Measurements from ENCODE around the gene AFG1L.
"Not testable (repeated sequence)": the region's sequence is repeated elsewhere in the genome, so short reads cannot be mapped to it uniquely, and the experiment has no call there.

AFG1L gene

DNA sequence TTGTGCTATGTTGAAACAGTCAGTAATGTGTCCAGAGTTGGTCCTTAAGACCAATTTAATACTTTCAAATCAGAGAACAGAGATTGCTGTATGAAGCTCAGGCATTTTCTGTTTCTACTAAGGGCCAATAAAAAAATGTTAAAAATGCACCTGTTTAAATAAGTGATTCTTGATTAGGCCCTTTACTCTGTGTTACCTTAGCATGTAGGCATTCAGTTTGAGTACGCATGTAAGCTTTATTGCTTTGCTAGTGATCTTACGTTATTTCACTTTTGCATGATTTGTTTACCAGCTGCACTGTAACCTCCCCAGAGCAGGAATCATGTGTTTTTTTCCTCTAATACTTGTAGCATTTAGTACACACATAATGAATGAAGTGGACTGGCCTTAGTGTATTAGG lies 61.0 kb downstream of the AFG1L start:
- no peak for DNase-seq

DNA sequence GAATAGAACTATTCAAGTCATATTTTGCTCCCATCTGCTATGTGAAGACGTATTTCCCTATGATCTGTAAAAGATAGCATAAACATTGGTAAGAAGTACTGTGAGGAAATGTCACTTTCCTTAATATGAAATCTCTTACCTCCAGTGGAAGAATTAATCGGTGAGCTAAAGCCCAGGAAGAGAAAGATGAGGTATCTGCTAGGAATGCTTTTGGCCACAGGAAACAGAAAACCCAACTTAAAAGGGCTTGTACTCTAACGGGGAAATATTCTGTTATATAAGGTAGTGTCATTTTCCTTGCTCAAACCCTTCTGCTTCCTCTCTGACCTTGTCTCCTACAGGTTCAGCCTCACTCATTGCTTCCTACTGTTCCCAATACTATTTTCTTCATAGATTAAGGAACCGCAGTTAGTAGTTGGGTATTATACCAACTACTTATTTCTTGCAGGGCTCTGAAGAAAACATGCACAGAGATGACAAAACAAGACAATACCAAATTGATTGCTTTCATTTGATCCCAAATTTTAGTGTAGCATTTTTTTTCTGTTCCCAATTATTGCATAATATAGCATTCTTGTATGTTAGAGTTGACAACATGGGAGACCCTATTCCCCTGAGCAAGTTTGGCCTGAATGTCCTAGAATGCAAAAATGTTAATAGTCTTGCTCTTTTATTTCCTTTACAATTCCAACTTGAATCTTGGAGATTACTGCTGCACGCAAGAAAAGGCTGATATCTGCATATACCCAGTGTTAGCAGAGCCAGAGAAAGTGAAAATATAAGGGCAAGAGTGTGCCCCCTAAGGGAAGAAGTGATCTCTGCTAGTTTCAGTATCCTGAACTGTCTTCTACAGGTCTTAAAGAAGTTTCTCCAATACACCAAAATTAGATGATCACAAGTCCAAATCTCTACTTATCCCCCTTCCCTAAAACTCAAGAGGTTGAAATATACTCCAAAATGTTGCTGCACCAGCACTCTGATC lies 65.3 kb downstream of the AFG1L start:
- no peak for DNase-seq

DNA sequence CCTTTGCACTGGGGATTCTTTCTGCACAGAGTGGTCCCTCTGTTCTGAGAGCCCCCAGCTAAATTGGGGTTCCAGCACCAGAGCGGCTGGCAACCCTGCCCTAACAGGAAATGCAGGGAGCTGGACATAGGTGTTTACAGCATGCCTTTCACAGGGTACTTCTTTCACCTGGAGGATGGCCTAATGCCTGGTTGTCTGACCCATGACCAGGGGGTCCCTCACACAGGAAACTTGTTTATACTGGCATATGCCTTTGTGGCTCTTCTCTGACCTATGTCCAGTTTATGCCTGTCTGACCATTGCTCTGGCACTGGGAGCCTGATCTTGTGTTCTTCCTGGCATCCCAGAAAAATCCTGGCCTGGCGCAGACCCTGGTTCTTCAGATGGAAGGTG lies 66.1 kb downstream of the AFG1L start:
- DNase-seq: no peak

DNA sequence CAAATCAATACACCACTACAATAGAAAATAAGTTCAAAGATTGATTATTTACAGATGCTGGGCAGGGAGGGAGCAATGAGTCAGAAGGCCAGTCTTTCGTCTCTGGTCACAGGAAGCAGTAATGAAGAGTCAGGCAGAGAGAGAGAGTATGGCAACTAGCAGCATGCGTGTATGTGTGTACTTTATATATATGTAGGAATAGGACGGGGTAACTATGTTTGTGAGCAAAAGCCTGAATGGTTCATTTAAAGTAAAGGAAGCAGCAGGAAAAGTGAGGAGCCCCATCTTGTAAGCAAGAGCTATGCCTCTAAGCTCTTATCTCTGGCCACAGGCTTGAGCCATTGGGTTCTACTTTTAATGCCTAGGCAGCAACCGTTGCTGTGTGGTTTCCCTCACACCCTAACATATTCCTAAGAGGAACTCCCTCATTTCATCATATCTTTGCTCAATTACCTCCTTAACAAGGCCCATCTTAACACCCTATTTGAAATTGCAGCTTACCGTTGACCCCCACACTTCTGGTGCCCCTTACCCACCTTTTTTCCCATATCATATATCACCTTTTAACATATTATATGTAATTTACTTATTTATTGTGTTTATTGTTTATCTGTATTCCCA lies 66.6 kb downstream of the AFG1L start:
- DNase-seq: no peak

DNA sequence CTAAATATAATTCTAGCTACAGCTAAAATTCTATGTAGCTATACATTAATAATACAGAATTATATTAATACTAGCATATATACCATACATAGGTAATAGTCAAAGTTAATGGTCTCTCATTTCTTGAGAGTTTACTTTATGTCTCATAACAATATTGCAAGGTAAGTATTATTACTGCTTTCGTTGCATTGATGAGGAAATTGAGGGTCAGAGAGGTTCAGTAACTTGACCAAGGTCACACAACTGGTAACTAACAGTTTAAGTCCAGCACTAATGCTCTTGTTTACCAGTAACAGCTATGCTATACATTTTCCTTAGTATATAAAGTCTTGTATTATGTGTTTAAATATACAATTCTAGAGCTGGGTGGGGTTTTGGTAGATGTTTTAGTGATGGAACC lies 67.6 kb downstream of the AFG1L start:
- DNase-seq: no peak

DNA sequence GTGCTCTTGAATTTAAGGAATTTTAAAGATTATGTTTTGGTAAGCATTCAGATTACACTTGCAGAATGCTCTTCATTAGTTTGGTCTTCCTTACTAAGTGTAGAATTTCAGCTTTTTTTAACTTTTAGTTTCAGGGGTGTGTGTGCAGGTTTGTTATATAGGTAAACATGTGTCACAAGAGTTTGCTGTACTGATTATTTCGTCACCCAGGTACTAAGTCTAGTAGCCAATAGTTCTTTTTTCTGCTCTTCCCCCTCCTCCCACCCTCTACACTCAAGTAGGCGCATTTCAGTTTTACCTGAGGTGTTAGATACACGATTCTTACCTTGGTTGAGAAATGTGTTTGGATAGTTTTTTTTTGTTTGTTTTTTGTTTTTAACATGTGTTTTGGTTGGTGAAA lies 68.3 kb downstream of the AFG1L start:
- no peak for DNase-seq

DNA sequence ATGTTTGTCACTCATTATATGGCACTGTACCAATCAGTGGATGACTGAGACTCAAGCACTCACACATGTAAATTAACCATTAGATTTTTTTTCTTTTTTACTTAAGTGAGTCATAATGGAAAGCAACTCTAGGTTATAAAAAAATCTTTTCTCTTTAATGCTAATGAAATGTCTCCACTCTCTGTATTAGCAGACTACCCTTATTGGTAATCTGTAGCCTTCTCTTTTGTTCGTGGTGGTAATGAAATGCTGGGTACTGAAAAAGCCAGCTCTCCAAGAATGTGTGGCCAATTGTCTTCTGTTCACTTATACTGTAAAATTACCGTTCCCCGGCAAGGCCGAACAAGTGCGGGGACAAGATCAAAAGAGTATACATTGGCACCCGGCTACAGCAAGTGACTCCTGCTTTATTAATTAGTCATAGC lies 69.0 kb downstream of the AFG1L start:
- DNase-seq: no peak

DNA sequence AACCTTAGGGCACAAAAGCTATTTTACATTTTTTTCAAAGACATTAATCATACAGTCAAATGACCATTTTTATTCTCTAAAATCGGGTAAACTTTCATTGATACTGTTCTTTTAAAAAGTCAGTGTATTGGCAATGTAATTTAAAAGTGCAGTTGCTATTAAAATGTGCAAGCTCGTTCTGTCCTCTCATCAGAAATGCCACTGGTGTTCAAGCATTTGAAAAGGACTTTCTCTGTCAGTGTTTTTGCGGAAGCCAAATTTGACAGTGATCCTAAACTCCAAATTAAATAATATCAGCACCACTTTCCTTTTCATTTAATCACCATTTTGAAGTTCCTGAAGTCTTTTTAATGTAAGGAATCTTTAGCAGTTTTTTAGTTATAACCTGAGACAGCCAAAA lies 69.6 kb downstream of the AFG1L start:
- no peak for DNase-seq

DNA sequence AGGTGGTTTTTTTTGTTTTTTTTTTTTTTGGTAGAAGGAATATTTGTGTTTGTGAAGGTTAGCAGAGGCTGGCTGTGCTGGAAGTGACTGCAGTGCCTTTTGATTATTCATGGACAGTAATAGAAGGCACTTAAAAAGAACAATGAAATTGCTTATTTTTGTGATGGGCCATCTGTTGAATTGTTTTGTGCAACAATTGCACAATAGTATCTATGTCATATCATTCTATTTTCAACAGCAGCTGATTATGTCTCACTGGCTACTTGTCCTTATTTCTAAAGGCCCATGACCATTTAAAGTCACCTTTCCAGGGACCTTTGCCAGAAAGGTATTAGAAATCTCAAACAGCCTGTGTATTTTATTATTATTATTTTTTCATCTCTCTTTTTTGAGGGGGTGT lies 70.6 kb downstream of the AFG1L start:
- no peak for DNase-seq

DNA sequence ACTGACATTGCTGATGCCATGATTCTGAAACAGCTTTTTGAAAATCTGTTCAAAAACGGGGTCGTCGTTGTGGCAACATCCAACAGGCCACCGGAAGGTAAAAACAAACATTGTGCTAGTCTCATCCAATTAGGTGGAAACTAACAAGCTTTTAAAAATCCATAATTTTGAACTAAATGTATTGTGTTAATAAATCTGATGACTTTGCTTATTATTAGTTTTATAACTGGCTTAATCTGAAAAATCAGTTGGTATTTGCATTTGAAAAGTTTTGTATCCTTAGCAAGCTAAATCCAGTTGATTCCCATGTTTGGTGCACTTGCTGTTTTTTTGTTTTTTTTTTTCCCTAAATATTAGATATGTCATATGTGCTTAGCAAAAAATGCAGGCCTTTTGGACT lies 71.4 kb downstream of the AFG1L start:
- DNase-seq: no peak

DNA sequence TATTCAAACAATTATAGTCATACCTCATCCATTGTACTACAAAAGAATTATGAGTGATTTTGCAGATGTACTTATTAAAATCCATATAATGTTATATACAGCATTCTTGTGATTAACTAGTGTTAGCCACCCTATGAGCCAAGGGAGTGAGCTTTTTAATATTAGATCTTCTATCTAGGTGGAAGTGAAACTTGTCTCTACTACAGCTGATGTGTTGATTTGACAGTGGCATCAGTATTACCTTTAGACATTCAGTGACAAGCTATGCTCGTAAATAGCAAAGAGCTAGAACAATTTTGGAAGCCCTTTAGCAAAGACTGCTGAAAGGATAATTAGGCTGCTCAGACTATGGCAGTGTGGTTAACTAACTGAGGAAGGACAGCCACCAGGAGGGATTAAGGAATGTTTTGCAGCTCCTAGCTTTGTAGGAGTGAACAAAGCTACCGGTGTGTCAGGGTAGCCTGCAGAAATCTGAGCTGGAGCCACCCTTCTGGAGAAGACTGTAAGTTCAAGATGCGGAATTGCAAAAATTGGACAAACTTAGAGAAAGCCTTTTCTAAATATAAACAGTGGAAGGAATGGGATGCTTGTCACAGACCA lies 73.7 kb downstream of the AFG1L start:
- DNase-seq: no peak

DNA sequence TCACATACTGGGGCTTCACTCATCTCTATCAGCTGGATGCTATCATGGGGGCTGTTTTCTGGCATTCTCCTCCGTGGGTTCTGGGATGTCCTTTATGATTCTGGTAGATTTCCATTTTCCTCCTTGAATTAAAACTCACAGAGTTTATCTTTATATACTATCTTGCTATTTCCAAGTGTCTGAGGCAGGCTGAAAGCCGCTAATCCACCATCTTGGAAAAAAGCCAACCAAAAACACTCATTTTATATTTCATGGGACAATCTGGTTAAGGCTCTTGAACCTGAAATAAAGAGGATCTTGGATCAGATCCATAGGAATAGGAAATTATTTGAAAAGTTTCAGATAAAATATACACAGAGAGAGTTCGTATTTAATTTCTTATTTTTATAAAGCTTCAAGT lies 86.0 kb downstream of the AFG1L start:
- no peak for DNase-seq

DNA sequence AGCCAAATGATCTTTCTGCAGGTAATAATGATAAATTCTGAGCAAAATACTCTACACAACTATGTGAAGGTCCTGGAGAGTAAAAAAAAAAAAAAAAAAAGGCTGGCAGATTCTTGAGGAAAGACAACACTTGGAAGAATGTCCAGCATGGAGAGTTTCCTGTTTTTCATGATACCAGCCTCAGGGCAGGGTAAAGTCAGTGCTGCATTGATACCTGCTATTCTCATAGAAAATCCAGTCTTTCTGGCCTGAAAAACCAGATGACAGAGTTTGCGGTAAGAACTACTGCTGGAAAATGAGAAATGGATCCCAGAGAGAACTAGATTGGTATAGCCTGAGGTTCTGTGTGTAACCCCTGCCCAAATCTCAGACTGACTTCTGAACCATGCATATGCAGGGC lies 89.1 kb downstream of the AFG1L start:
- no peak for DNase-seq

DNA sequence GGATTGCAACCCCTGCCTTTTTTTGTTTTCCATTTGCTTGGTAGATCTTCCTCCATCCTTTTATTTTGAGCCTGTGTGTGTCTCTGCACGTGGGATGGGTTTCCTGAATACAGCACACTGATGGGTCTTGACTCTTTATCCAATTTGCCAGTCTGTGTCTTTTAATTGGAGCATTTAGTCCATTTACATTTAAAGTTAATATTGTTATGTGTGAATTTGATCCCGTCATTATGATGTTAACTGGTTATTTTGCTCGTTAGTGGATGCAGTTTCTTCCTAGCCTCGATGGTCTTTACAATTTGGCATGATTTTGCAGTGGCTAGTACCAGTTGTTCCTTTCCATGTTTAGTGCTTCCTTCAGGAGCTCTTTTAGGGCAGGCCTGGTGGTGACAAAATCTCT lies 94.3 kb downstream of the AFG1L start:
- DNase-seq: not testable (repeated sequence)

DNA sequence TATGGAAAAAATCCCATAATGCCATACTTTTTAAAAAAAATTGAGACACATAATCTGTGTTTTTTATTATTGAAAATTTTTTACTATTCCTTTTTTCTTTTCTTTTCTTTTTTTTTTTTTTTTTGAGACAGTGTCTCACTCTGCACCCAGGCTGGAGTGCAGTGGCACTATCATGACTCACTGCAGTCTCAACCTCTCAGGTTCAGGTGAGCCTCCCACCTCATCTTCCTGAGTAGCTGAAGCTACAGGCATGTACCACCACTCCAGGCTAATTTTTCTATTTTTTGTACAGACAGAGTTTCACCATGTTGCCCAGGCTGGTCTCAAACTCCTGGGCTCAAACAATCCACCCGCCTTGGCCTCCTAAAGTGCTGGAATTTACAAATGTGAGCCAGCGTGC lies 100.4 kb downstream of the AFG1L start:
- no peak for DNase-seq

DNA sequence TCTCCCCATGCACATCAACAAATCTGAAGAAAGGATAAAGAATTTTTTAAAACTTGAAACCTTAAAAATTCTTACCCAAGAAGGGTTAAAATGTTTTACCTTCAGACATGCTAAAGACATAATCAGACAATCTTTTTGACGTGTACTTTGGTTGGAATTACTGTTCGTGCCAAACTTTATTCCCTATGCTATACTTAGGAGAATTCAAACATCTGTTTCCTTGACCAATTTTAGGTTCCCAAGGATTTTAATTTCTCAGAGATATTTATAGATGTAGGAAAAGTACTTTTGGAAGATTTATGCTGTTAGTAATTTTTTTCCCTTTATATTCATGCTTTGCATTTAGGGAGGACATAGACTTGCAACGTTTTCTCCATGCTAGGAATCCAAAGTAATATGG lies 108.4 kb downstream of the AFG1L start:
- no peak for DNase-seq

DNA sequence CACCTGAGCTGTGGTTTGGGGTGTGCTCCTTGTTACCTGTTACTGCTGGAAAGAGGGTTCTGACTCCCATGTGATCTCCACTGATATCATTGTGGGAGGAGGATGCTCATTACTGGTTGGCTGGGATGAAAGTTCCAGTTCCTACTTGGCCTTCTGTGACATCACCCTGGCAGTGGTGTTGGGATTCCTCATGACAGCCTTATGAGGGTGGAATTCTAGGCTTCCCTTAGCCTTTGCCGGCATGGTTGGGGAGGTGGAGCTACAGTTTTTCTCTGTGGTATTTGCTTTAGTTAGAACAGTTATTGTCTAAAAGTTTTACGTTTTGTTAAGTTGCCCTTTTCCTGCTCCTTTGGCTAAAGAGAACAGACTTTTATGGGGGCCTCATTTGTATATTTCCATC lies 112.1 kb downstream of the AFG1L start:
- DNase-seq: no peak

DNA sequence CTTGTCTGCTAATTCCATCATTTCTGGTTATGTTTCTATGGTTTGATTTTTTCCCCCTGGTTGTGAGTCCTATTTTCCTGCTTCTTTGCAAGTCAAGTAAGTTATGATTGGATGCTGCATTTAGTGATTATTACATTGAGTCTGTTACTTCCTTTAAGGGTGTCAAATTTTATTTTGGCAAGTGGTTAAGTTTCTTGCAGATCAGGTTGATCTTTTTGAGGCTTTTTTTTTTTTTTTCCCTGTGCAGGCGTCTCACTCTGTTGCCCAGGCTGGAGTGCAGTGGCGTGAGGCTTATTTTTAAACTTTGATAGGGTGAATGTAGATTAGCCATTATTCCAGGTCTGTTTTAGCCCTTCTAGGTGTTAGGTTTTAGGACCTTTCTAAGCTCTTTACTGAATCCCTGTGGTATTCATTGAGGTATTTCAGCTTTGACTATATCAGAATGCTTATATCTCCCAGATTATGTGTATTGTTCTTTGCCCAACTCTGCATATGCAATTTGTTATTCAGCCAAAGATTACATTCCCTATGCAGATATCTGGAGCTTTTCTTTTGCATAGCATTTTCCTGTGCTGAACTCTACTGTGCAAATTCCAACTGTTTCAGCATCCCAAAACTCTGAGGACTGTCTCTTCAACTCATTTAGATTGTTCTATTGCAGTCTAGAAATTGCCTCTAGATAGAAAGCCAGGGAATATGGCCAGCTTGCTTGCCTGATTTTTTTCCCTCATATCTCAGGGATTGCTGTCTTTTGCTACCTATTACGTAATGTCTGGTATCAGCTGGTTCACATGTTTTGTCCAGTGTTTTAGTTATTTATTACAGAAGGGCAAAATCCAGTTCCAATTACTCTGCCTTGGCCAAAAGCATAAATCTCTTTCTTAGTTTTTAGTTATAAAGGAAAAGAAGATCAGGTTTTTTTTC lies 113.3 kb downstream of the AFG1L start:
- DNase-seq: no peak

DNA sequence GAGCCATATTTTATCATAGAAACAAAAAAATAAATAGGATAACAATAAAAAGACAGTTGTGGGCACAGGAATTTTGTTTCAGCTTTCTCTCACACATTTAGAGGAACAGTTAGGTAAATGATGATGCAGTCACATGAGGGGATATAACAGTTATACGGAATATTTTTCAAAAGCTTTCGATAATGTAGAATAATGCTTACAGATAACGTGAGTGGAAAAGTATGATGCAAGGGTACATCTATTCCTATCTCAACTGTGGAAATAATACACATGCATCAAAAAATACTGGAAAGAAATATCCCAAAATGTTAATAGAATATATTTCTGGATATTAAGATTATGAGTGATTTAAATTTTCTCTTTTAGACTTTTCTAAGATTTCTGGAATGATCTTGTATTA lies 114.0 kb downstream of the AFG1L start:
- no peak for DNase-seq

DNA sequence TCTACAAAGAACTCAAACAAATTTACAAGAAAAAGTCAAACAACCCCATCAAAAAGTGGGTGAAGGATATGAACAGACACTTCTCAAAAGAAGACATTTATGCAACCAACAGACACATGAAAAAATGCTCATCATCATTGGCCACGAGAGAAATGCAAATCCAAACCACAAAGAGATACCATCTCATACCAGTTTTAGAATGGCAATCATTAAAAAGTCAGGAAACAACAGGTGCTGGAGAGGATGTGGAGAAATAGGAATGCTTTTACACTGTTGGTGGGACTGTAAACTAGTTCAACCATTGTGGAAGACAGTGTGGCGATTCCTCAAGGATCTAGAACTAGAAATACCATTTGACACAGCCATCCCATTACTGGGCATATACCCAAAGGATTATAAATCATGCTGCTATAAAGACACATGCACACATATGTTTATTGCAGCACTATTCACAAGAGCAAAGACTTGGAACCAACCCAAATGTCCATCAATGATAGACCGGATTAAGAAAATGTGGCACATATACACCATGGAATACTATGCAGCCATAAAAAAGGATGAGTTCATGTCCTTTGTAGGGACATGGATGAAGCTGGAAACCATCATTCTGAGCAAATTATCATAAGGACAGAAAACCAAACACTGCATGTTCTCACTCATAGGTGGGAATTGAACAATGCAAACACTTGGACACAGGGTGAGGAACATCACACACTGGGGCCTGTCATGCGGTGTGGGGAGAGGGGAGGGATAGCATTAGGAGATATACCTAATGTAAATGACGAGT lies 121.4 kb downstream of the AFG1L start:
- not testable (repeated sequence) for DNase-seq

DNA sequence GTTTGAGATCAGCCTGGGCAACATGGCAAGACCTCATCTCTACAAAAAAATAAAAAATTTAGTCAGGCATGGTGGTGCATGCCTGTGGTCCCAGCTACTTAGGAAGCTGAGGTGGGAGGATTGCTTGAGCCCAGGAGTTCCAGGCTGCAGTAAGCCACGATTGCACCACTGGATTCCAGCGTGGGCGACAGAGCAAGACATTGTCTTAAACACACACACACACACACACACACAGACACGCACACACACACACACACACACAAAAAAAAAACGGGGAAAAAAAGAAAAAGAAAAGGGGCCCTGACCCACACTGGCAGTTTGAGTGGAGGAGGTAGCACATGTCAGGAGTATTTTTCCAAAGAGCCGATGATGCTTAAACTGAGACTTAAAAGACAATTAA lies 122.2 kb downstream of the AFG1L start:
- no peak for DNase-seq

DNA sequence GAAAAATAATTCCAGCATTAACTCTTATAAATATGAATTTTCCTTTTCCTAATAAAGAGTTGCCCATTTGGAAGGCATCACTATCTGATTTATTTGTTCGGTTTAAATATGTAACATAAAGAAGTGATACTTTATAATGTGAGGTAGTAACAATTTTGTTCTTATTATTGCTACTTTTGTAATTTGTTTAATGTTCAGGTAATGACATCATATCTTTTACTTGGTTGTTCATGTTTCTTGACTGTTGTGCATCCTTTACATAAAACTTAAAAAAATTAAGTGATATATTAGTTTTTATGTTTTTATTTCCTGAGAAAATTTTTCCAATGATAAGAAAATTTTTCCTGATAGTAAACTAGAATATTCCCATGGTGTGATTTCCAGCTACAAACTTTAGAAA lies 124.6 kb downstream of the AFG1L start:
- DNase-seq: no peak
